NT2/D1 (cell line): ENCODE measurements around the gene TMEM238L.

Source experiments
- SUZ12 ChIP-seq: IDR thresholded peaks from 2 replicates; pipeline ENCODE4 v1.6.1; 2011; ENCODE audit not compliant: insufficient read length, insufficient read depth; ENCODE audit errors: extremely low read depth
- ZNF274 ChIP-seq: IDR thresholded peaks from 2 replicates; pipeline ENCODE4 v1.6.1; 2011; ENCODE audit warnings: mild to moderate bottlenecking, low read depth, low read length

DNA sequence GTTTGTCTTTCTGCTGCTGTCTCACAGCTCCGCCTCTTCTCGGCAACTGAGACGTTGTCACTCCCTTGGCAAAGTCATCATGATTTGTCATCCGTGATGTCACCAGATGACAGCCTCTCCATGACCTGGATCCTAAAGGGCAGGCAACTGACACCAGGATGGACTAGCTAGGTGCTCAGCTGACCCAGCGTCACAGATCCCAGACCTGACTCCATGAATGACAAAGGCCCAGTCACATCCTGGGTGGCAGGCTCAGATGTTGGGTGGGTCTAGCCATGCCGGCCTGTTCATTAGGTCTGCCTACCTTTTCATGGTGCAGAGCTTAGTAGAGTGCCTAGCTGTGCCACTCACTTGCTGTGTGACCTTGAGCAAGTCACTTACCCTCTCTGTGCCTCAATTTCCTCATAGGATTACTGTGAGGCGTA is 3.8 kb upstream of the TMEM238L start:
- TF ChIP-seq SUZ12 (no peak), ZNF274 (no peak)
